GM12865 (cell line): ENCODE measurements around the gene ST8SIA1.

ENCODE experiments used
- DNase-seq: peaks from one replicate; pipeline ENCODE4 v3.0.0; 2010; ENCODE audit warnings: low read depth
- H3K4me3 ChIP-seq: 2 replicates; pipeline ENCODE4 v1.5.1; 2011; ENCODE audit warnings: mild to moderate bottlenecking, low read depth, low read length, control low read depth
- TF ChIP-seq, protein P1 (sequence below): IDR thresholded peaks from 2 replicates; pipeline ENCODE4 v1.5.1; 2011; ENCODE audit warnings: low read length, control low read depth, low read depth, inconsistent platforms; ENCODE audit not compliant: insufficient read depth; ENCODE audit errors: missing control alignments

The ST8SIA1 gene

DNA sequence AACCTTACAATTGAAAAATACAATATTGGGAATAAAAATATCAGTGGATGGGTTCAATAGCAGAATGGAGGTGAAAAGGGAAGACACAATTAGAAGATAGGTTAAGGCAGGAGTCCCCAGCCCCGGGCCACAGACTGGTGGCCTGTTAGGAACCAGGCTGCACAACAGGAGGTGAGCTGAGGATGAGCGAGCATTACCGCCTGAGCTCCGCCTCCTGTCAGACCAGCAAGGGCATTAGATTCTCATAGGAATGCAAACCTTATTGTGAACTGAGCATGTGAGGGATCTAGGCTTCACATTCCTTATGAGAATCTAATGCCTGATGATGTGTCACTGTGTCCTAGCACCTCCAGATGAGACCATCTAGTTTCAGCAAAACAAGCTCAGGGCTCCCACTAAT is 27.3 kb upstream of the ST8SIA1 start:
- H3K4me3 ChIP-seq = no peak overlapping the region
- TF ChIP-seq, protein P1, sequence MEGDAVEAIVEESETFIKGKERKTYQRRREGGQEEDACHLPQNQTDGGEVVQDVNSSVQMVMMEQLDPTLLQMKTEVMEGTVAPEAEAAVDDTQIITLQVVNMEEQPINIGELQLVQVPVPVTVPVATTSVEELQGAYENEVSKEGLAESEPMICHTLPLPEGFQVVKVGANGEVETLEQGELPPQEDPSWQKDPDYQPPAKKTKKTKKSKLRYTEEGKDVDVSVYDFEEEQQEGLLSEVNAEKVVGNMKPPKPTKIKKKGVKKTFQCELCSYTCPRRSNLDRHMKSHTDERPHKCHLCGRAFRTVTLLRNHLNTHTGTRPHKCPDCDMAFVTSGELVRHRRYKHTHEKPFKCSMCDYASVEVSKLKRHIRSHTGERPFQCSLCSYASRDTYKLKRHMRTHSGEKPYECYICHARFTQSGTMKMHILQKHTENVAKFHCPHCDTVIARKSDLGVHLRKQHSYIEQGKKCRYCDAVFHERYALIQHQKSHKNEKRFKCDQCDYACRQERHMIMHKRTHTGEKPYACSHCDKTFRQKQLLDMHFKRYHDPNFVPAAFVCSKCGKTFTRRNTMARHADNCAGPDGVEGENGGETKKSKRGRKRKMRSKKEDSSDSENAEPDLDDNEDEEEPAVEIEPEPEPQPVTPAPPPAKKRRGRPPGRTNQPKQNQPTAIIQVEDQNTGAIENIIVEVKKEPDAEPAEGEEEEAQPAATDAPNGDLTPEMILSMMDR = no peak

DNA sequence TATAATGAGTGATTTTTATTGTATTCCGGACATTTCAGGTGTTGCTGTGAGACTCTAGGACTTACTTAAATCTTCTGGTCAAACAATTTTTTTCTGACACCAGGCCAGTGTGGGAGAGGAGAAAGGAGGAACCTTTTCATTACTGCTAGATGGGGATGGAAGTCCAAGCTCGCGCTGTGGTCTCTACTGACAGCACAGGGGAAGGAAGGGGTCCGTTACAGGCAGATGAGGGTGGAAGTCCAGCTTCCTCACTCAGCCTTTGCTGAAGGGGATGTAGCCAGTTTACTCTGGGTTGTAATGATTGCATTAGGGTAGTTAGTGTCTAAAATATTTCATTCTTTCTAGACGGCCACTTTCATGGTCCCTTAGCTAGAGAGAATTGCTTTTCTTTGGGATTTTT is 26.3 kb upstream of the ST8SIA1 start:
- no peak for DNase-seq
- no peak overlapping the region for H3K4me3 ChIP-seq
- TF ChIP-seq, protein P1 = no peak

More for the DNA sequence above, 27.3 kb upstream of the ST8SIA1 start:
- no peak for DNase-seq

DNA sequence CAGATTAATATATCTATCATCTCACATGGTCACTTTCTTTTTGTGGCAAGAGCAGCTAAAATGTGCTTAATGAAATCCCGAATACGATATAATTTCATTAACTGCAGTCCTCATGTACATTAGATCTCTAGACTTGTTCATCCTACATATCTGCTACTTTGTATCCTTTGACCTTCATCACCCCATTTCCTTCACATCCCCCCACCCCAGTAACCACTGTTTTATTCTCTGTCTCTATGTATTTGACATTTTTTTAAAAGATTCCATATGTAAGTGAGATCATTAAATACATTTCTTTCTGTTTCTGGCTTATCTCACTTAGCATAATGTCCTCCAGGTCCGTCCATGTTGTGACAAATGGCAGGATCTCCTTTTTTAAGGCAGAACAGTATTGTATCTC is 23.0 kb upstream of the ST8SIA1 start:
- DNase-seq = no peak
- TF ChIP-seq, protein P1 = no peak

DNA sequence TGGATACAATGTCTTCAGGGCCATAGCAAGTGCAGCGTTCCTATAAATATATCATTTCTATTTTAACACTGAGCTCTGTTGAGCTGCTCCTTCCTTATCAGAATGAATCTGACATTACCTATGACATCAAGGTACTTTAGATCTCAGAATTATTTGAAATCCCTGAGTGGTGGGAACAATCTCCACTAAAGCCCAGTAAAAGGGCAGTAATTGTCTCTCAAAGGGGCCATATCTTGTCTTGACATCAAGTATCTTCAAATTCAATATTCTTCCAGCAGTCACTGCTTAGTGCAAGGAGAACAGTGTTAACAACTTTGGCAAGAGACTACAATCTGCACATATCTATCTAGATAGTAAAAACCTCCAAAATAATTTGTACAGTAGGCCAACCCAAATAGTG is 21.7 kb upstream of the ST8SIA1 start:
- no peak for DNase-seq
- no peak overlapping the region for H3K4me3 ChIP-seq
- TF ChIP-seq, protein P1 = no peak

More for the DNA sequence above, 23.0 kb upstream of the ST8SIA1 start:
- H3K4me3 ChIP-seq = no peak overlapping the region

DNA sequence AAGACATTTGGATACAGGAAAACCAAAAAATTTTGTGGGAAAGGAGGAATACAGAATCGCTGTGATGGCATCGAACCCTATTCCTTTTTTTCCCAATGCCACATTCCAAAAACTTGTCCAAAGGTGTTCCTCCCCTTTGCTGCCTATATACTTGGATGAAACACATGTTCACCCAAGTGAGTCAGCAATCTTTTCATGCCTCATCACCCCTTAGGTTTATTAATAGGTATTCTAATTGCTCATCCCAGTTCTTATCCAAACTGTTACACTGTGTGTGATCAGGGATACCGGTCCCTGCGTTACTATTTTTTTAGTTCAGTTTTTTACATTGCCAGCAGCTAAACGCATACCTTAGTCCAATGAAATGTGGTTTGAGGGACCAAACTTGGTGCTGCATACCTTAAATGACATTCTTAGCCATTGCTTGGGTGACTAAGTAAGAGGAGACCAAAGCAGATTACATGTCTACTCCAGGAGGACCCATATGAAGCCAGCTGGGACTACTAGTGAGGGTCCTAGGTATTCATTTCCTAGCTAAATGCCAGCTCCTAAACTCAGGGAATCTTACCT is 20.6 kb upstream of the ST8SIA1 start:
- no peak for DNase-seq
- TF ChIP-seq, protein P1 = no peak

DNA sequence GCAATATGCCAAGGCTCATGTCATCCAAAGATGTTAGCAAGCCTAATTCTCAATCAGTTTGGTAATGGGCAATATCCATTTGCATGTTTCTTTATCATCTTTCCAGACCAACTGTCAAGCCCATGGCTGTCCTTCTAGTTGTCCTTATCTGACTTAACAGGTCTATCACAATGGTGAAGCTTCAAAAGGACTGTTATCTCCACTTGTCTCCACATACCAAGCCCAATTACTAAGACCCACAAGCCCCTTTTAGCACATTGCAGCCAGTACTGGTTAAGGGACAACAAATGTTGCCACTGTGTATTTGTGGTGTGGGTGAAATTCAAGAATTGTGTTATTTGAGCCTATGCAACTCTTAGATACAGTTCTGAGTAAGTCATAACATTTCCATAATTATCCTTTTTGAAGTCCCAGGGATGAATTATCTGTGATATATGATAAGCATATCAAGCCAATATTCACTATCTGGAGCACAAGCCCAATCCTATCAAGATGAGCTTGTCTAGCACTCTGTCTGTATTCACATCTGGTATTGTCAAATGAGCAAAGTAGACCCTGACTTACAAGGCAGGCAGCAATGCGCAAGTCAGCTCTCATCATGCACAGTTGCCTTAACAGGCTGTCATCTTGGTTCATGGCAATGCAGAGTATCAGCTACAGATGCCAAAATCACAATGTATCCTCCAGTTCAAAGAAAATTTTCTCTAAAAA is 19.3 kb upstream of the ST8SIA1 start:
- DNase-seq = no peak
- H3K4me3 ChIP-seq = no peak overlapping the region
- TF ChIP-seq, protein P1 = no peak

More for the DNA sequence above, 20.6 kb upstream of the ST8SIA1 start:
- no peak overlapping the region for H3K4me3 ChIP-seq

DNA sequence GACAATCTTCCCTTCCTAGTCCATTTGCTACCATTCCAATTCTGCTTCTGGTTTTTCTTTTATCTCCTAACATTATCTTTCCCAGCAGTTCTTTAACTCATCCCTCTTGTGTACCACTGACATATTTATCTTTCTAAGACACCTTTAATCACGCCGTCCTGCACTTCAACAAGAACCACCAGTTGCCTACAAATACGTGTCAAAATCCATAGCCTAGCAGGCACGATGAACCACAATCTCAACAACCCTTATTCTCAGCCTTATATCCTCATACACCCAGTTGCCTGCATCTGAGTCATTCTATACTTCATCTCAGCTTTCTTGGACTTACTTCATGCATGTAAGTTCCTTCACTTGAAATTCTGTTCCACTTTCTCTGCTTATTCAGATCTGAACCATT is 16.4 kb upstream of the ST8SIA1 start:
- DNase-seq = no peak
- TF ChIP-seq, protein P1 = no peak
- H3K4me3 ChIP-seq = no peak overlapping the region
